GM18861 (cell line): ENCODE data around the gene GRIK4.
A peak's percentile ranks its signal among the peaks of the same experiment; 100 is the strongest.

ENCODE experiments used
- ATAC-seq: cut with Tn5 transposase; IDR thresholded peaks from one replicate; pipeline ENCODE4 v1.9.1; 2021; ENCODE audit not compliant: unreplicated experiment

Gene GRIK4

DNA sequence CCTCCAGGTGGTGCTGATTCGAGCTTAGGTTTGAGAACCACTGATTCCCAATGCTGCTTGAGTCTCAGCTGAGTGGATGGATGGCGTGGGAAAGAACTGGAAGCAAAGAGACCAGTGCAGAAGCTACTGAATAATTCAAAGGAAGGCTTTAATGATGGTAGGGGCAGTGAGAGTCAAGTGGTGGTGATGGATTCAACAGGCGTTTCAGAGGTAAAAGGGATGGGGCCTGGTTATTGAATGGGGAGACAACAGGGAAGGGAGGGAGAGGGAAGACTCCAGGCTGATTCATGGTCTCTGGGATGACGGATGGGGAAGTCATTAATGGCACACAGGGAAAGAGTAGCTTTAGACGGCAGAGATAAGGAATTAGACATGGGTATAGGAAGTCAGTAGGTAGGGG, 408.0 kb downstream of the GRIK4 start:
- no peak for ATAC-seq

DNA sequence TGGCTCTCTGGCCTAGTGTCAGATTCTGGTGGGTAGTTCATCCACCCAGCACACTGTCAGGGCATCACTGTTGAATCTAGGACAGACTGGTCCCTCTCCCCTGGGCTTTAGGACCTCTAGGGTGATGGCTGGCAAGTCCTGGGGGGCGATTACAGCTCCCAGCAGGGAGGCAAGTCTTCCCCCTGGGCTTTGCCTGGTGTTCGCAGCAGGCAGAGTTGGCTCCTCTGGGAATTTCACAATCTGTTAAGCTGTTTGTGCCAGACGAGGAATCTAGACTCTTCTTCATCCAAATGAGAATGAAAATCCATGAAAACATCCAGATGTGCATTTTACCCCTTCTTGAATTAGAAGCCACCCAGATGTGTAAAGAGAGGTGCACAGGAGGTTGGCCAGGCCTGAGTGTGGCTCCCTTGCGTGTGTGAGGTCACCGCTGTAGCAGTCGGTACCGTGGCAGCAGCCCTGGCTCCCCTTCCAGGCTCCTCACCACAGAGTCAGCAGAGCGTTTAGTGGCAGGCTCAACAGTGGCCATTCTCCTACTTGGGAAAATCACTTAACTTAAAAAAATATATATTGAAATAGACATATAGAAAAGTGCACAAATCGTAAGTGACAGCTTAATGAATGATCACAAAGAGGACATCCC, 412.4 kb downstream of the GRIK4 start:
- ATAC-seq, result no peak

DNA sequence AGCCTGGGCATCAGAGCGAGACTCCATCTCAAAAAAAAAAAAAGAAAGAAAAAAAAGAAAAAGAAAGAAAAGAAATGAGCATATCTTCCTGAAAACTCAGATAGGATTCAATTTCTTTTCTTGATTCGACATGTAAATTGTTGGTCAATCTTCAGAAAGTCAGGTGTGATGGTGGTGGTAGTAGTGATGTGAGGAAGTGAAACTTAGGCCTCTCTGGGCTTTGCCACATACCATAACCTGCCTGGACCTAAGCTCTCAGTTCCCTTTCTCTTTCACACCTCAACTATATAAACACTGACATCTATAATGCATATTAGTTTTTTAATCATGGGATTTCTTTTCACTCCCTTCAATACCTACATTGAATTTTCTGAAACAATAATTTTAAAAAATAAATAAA, 414.4 kb downstream of the GRIK4 start:
- ATAC-seq, result peak; percentile 98

DNA sequence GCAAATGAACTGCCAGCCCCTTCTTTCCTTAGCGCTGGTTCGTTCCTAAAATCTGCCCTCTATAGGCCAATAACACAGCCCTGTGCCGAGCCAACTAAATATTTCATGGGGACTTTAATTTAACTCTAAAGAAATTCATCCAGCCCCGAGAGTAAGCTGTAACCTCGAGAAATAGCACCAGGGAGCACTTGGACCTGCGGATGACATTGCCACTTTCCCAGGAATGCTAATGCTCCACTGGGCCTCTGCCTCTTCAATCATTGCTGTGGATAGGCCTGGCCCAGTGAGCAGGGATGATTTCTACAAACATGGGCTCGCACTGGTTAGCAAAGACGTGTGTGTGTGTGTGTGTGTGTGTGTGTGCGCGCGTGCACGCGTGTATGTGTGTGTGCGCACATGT, 417.1 kb downstream of the GRIK4 start:
- ATAC-seq, result no peak

DNA sequence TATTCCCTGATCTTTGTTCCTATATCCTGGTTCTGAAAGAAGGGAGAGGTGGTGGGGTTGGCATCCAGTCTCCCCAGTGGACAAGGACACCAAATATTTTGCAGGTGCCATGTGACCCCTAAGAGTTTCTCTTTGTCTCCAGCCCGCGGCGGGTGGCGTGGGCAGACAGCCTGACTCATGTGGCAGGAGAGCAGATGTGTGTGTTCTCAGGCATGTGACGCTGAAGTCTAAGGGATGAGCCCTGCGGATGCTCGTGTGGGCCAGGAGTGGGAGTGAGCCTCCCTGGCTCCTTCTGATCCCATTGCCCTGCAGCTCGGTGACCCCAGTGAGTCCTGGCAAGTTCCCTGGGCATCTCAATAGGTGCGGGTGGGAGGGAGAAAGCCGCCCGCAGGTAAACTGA, 417.5 kb downstream of the GRIK4 start:
- ATAC-seq, result no peak

DNA sequence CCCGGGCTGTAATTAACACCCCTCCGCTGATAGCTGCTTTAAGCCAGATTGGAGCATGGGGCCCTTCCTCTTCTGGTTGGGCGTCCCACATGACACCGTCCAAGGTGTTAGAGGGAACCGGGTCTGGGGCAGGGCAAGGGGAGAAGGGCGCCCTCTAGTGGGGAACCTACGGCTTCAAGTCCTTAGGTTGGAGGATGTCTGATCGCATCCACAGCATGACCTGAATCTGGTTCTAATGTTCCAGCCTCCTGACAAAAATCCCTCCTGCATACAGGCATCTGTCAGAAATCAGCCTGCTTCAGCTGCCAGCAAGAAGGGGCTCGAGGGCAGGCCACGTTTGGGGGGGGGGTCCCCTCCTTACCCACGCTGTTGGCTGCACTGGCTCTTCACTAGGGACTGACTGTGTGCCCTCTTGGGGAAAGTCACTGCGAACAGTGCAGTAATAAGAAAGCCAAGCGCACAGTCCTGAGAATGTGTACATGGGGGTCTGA, 418.2 kb downstream of the GRIK4 start:
- ATAC-seq, result no peak

DNA sequence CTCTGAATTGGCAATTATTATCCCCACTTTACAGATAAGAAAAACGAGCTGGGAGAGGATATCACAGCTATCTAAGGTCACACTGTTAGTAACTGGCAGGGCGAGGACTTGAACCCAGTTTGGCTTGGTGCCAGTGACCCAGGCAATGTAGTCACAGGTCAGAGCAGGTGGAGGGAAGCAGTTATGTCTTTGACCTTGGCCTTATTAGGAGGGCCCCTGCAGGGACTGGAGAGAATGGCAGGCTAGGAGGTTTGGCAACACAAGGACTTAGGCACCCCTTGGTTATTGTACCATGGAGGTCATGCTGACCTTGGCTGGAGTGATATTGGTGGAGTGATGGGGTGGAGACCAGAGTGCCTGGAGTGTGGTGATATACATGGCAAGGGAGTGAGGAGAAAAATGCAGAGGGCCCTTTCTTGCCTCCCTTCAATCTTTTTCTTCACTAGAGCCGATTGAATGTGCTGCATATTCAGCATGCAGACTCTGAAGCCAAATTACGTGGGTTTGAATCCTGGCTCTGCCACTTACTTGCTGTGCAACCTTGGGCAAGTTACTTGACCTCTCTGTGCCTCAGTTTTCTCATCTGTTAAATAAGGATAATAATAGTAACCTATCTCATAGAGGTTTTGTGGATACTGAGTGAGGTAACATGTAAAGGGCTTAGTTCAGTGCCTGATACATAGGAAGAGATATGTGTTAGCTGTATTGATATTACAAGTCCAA, 419.7 kb downstream of the GRIK4 start:
- ATAC-seq, result no peak

DNA sequence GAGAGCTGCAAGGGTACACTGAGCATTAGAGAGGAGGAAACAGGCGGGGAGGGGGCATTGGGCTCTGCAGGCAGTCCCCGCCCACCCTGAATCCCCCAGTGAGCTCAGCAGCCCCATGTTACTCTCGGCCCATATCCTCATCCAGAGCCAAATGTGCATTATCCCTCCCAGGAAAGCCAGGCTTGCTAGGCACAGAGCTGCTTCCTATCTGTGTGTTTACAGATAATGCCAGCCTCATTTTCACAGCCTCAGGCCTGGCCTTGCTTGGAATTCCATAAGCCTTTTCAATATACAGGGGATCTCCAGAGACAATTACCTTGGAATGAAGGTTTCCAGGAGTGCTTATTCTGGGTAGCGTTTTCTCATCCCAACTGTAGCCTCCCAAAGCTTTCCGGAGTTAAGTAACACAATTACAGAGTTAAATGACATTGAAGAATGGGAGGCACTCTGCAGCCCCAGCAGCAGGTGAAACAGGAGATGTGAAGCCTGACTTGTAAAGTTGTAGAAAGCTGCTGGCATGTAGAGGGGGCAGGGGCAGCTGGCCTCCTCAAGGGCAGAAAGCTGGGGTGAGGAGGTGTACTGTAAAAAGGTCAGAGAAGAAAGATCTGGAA, 420.9 kb downstream of the GRIK4 start:
- ATAC-seq, result no peak

DNA sequence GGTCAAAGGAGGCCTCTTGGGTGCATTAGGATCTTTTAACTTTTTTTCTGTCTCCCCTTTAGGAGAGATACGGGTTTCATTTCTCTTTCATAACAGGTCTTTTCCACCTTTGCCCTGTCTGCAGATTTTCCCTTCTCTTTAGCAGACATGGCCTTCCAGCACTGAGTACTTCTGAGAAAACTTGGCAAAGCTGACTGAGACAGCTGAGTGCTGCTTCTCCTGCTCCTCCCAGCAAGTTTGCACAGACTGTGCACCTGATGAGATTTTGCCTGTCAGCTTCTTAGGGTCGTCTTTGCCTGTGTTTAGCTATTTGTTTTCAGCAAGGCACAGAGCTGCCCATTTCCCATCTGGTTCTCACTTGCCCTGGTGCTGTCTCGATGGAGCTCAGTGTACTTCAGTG, 424.8 kb downstream of the GRIK4 start:
- ATAC-seq, result no peak

DNA sequence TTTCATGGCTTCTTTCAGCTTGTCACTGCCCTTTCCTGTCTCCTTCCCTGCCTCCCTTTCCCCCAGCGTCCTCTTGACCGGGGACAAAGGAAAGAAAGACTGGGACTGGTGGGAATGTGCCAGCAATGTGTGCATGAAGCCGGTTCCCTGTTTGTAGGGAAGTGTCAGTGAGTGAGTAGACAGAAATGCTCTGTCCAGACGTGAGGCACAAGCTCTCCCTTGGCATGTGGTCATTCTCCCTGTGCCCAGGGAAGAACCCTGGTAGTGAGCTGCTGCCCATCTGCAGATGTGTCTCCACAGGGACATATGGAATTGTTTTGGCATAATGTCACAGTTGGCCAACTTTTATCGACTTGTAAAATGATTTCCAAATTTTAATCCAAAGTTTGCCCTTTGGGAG, 426.0 kb downstream of the GRIK4 start:
- no peak for ATAC-seq

DNA sequence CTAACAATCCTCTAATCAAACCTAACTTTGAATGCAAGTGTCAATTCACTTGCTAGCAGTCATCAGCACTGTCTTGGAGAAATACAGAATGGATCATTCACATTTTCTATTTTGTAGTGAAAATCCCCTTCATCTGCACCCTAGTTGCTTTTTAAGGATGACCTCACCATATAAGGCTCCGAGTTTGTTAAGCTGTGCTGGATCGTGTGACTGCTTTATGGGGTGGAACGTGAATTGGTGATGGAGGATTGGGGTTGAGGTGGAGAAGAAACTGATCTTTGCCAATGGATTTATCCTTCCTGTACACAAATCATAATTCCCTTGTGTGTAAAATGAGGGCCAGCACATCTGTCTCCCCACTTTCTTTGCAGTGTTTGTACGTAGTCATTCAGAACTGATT, 426.7 kb downstream of the GRIK4 start:
- no peak for ATAC-seq

DNA sequence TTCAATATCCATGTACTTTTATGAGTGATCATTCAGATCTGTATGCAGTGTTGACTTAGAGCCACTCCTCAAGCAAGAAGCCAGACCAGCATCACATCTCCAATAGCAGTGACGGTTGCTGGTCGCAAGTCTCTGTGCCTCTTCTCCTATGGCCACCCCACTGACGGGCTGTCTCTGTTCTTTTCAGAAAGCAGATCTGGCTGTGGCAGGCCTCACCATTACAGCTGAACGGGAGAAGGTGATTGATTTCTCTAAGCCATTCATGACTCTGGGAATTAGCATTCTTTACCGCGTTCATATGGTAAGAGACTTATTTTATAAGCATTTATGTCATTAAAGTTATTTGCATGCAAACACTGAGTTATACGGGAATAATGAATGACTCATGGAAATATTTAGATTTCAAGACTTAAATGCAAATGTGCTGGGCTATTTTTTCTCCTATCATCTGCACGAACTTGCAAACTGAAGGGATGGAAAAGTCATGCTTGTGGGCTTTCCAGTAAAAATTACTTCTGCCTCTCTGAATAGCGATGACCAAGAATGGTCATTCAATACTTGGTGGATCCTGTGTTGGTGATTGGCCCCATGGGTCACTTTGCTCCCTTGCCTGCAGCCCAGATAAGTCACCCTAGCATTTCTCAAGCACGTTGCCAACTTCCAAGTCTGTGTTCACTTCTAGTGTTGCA, 428.8 kb downstream of the GRIK4 start:
- ATAC-seq, result no peak

DNA sequence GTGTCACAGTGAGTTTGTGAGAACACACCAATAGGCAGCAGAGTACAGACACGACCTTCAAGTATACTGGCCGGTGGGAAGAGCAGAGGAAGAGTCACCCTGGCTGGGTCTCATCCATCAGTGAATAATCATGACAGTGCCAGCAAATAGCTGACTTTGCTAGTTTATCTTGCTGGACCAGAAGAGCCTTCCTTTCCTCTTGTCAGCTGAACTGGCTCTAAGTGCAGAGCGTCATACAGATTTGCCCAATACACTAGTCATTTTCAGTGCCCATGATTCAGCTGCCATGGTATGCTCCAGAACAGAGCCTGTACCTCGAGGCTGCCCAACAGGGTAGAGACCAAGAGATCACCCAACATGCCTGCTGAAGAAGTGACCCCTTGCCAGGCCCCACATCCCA, 429.5 kb downstream of the GRIK4 start:
- no peak for ATAC-seq

DNA sequence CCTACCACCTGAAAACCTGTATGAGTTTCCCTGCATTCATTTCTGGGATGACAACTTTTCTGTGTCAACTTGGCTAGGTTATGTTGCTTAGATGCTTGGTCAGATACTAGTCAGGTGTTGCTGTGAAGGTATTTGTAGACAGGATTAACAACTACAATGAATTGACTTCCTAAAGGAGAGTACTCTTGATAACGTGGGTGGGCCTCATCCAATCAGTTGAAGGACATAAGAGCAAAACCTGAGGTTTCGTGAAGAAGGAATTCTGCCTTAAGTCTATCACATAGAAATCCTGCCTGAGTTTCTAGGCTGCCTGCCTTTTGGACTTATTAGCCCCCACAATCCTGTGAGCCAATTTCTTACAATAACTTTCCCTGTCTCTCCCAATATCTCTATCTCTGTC, 431.2 kb downstream of the GRIK4 start:
- no peak for ATAC-seq

DNA sequence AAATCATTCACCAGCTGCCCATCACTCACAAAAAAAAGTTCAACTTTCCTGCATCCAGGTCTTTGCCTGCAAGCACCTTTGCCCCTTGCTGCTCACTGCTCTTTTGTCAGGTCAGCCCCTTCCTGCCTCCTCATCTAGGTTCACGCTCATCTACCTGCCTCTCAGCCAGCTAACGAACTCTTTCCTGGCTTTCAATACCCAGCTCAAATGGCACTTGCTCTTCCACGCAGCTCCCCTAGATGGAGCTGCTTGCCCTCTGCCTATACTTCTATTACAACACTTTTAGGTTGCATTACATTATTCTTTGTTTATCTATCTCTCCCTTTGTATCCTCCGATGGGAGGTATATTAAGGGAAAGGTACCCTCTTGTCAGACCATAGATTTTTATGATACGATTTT, 433.5 kb downstream of the GRIK4 start:
- no peak for ATAC-seq

DNA sequence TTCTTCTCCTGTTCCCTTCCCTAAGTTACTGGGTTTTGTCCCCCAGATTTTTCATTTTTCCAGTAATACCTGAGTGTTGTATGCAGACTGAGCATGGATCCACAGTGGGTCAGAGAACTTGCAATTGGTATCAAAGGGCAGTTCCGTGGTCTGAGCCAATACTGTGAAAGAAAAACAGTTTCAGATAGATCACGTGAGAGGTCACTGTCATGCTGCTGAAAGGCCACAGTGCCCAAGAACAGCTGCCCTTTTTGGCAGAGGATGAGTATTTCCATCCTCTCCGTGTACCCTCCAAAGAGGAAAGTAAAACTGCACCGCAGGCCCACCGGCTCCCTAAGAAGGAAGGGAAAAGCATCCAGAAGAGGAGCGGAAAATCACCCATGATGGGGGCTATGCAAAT, 439.3 kb downstream of the GRIK4 start:
- ATAC-seq, result no peak

DNA sequence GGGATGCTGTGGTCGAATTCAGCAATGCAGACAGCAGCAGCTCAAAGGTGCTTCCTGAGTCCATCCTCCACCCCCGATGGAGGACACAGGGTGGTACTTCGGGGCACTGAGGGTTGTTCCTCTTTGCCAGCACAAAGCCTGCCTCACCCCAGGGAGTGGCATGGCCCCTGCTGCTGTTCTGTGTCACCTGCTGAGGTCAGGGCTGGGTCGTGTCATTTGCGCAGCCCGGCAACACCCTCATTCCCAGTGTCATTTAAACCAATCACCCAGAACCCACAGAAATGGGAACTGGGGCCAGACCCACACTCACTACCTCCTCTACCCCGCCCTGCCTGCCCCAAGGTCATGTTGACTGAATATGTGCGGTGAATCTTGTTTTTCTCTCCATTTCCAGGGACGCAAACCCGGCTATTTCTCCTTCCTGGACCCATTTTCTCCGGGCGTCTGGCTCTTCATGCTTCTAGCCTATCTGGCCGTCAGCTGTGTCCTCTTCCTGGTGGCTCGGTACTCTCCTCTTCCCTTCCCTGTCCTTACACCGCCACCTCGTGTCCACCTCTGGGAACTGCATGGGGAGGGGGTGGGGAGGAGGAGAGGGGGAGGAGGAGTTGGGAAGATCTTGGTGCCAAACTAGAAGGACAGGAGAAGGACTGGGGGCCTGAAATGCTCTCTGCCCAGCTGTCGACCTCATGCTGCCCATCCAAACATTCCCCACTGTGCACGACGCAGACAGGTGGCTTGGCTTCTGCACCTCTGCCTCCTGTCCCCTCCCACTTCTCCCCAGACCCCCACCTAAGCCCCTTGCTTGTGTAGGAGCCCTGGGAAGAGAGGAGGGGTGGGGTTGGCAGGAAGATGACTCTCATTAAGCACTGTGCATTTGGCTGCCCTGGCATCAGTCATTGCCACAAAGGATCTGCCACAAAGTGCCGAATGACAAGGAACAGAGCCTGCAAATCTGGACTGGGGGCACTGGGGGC, 441.2 kb downstream of the GRIK4 start:
- no peak for ATAC-seq

DNA sequence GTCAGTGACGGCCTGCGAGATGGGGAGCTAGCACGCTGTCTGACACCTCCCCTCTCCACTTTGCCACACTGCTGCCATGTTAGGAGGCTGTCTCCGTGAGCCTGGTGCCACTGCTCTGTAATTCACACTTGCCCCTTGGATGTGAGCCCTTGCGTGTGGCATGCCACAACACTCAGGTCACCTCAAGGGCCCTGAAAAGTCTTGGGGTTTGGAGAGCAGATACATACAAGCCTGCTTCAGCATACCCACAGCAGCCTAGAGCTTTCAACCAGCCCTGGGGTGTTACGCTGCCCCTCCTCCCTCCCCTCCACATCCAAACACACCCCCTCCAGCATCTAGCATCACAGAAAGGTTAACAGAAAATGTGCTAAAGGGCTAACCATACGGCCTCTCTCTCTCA, 442.8 kb downstream of the GRIK4 start:
- no peak for ATAC-seq

DNA sequence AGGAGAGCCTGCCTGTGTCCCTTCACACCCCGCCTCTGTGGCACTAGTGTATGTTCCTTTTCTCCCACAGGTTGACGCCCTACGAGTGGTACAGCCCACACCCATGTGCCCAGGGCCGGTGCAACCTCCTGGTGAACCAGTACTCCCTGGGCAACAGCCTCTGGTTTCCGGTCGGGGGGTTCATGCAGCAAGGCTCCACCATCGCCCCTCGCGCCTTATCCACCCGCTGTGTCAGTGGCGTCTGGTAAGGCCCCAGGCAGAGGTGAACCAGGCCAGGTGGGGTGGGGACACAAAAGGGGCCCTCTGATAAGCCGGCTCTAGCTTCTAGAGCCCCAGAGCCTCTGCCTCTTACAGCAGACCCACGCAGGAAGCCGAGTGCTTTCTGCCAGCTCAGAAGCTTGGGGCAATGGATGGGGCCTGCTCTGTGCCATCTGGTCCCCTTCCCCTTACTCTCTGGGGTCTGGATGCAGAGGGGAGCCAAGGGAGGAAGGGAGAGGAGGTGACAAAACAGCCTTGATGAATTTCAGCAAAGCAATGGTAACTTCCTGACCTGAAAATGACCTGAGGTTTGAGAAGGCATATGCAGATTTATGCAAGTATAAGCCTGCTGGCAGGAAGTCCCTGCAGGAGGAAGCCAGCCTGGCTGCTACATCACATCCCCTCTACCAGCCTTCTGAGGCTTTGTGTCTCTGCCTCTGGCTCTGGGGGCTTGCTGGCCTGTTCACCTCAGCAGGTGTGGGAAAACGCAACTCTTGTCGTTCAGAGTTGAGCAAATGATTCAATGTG, 445.4 kb downstream of the GRIK4 start:
- no peak for ATAC-seq

DNA sequence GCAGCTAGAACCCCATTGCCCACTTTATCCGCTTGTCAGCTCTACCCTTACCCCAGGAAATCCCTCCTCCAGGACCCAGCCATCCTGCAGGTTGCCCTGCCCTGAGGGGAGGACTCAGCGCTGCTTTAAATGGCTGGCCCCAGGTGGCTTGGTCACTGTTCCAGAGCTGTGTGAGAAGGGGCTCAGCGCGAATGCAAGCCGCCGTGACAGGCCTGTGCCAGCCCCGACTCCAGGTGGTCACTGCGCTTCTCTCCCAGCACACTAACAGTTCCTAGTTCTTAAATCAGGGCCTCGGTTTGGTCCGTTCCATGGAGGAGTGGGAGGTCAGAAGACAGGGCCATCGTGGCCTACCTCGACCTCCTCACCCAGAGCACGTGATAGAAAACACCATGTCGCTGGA, 446.6 kb downstream of the GRIK4 start:
- no peak for ATAC-seq
